Astrocyte of the cerebellum (primary cell): ENCODE measurements around the gene DSCAML1.

Experiments used
- DNase-seq: peaks from one replicate; pipeline ENCODE4 v3.0.0-alpha.2; 2011; ENCODE audit warnings: low read depth
- H3K4me3 ChIP-seq: 2 replicates; pipeline ENCODE4 v1.5.1; 2011; ENCODE audit warnings: mild to moderate bottlenecking, low read depth, low read length, moderate library complexity
- in situ Hi-C: cut with HindIII; loops from 2 replicates; pipeline ENCODE4 v1.10.0; 2017; ENCODE audit warnings: low sequenced_read_pairs
- TF ChIP-seq, protein P1 (sequence below): IDR thresholded peaks from 2 replicates; pipeline ENCODE4 v1.5.1; 2012; ENCODE audit warnings: low read length, low read depth, moderate library complexity, mild to moderate bottlenecking; ENCODE audit errors: missing control alignments

DSCAML1 gene

DNA sequence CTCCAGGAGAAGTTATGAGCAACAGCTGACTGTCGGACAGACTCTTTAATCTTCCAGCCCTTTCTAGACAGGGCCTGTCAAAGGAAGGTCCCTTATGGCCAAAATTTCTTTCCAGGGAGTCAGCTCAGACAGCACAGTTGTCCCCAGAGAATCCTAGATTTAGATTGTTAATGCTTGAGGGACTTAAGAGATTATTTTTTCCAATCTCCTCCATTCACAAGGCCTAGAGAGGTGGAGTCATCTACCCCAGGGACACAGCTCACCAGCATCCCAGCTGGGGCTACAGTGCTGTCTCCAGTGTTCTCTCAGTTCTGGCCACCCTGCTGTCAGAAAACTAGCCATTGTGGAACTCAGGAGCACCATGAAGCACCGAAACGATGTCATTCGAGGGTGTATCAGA is 7.8 kb downstream of the DSCAML1 start:
- no peak for DNase-seq
- TF ChIP-seq, protein P1, sequence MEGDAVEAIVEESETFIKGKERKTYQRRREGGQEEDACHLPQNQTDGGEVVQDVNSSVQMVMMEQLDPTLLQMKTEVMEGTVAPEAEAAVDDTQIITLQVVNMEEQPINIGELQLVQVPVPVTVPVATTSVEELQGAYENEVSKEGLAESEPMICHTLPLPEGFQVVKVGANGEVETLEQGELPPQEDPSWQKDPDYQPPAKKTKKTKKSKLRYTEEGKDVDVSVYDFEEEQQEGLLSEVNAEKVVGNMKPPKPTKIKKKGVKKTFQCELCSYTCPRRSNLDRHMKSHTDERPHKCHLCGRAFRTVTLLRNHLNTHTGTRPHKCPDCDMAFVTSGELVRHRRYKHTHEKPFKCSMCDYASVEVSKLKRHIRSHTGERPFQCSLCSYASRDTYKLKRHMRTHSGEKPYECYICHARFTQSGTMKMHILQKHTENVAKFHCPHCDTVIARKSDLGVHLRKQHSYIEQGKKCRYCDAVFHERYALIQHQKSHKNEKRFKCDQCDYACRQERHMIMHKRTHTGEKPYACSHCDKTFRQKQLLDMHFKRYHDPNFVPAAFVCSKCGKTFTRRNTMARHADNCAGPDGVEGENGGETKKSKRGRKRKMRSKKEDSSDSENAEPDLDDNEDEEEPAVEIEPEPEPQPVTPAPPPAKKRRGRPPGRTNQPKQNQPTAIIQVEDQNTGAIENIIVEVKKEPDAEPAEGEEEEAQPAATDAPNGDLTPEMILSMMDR: no peak
- in situ Hi-C loops: no loop called here
- no peak overlapping the region for H3K4me3 ChIP-seq

DNA sequence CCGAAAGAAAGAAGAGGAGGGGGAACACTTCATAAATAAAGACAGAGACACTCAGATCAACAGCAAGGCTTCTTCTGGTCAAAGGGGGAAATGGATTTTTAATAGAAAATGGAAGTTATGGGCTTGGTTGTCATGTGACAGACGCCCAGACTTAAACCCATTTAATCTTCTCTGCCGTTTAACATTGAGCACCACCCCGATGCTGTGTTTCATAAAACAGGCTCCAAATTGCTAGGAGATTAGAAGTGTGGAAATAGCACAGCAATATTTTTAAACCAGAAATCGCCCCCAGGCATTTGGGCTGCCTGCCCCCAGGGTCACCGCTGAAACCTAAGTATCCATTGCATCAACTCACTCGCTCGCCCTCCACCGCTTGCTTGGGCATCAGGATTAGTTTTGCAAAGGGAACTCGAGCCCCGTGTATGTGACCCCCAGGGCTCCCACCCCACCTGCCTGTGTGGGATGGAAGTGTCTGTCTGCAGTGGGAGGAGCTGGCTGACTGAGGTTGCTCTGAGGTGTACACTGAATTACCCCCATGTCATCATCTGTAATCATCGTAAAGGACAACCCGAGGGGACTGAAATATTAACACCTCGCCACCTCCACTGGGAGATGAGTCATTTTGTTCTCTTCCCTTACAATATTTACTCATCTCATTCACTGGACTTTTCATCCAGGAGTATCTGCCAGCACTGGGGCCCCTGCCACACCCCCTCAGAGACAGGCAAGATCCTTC is 10.7 kb downstream of the DSCAML1 start:
- no peak overlapping the region for H3K4me3 ChIP-seq
- TF ChIP-seq, protein P1: no peak
- in situ Hi-C loops: no loop called here
- DNase-seq: no peak

DNA sequence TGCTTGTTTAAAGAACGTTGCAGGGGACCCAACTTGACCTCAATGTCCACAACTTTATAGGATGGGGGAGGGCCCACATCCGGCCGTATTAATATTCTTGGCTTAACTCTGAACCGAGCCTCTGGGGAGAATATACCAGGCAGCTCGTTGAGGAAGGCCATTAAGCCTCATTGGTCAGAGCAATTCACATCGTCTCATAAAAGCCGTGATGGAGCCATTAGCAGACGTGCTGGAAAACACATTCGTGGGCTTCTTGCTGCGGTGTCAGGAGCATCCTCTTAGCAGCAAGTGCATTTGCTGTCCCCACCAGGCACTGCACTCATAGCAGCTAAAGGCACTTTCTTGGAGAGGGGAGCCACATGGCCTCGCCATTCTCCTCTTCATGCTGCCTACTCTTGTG is 14.9 kb downstream of the DSCAML1 start:
- in situ Hi-C loops: no loop called here
- TF ChIP-seq, protein P1: no peak
- no peak overlapping the region for H3K4me3 ChIP-seq
- DNase-seq: no peak

DNA sequence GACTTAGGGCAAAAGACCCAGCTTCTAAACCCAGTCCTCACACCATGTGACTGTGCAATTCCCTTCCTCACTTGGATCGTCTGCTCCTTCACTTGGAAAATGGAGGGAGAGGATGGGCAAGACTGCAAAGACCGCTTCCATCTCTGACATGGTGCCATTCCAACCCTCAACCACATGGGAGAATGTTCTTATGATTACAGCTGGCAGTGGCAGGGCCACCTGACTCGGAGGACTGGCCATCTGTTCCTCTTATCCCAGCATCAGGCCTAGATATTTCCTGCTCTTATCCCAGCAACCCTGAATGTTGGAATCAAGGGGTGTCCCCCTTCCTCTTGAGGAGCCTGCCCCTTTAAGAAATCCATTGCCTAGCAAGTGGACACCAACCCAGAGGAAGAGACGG is 15.4 kb downstream of the DSCAML1 start:
- in situ Hi-C loops: no loop called here
- no peak for DNase-seq
- no peak overlapping the region for H3K4me3 ChIP-seq
- TF ChIP-seq, protein P1: no peak

DNA sequence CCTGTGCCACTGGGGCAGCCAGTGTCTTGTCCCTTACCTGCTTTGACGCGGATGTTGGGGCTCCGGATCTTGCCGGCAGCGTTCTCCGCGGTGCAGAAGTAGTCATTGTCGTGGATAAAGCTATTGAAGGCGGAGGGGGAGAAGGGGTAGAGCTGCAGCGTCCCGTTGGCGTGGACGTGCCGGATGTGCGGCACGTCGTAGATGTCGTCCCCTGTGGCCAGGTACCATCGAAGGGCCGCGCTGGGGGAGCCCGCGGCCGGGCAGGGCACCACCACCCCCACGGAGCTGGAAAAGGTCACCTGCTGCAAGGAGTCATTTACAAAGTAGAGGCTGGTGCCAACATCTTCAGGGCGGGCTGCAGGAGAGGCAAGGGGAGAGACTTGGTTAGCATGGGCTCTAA is 16.6 kb downstream of the DSCAML1 start:
- no peak for DNase-seq
- in situ Hi-C loops: no loop called here
- no peak overlapping the region for H3K4me3 ChIP-seq
- TF ChIP-seq, protein P1: no peak

DNA sequence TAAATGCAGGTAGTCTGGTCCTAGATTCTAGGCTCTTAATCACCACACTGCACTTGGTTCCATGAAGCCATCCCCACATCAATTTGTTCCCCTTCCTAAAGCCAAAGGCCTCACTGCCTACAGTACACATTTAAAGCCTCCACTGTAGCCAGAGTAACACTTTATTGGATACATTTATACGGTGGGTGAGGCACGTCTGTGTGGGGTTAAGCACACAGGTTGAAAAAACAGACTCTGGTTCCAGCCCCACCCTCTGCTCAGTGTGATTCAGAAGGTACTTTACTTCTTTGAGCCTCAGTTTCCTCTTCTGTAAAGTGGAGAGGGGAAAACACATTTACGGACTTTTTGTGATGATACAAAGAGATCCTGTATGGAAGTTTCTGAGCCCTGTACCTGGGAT is 22.5 kb downstream of the DSCAML1 start:
- in situ Hi-C loops: no loop called here
- TF ChIP-seq, protein P1: no peak
- no peak overlapping the region for H3K4me3 ChIP-seq

More for the DNA sequence above, 22.5 kb downstream of the DSCAML1 start:
- DNase-seq: no peak
